Fibroblast of lung (primary cell): ENCODE data around the gene WWOX. TPM values are rescaled to one million over a fixed set of nuclear protein-coding genes. Genes with fewer than 3 reads are reported as not detected.

Source experiments
- DNase-seq, 2 donors: peaks; one replicate each; pipeline versions ENCODE4 v3.0.0 to v3.0.0-alpha.2; 2010; ENCODE audit warnings: low read depth in 2 of 2
- H2AFZ ChIP-seq: 2 replicates; pipeline ENCODE4 v1.5.1; 2012; ENCODE audit warnings: low read length, control low read depth, inconsistent platforms
- H3K27ac ChIP-seq: 2 replicates; pipeline ENCODE4 v1.5.1; 2011; ENCODE audit warnings: low read length, control low read depth; ENCODE audit not compliant: insufficient read depth
- H3K27me3 ChIP-seq: 2 replicates; pipeline ENCODE4 v1.5.1; 2011; ENCODE audit warnings: mild to moderate bottlenecking, low read length; ENCODE audit not compliant: control insufficient read depth, insufficient read depth
- H3K36me3 ChIP-seq: 2 replicates; pipeline ENCODE4 v1.5.1; 2011; ENCODE audit warnings: low read length; ENCODE audit not compliant: control insufficient read depth, insufficient read depth
- H3K4me1 ChIP-seq: 2 replicates; pipeline ENCODE4 v1.5.1; 2011; ENCODE audit warnings: low read length; ENCODE audit not compliant: control insufficient read depth, insufficient read depth; ENCODE audit errors: extremely low read depth
- H3K4me2 ChIP-seq: 2 replicates; pipeline ENCODE4 v1.5.1; 2011; ENCODE audit warnings: low read length, control low read depth; ENCODE audit not compliant: insufficient read depth; ENCODE audit errors: extremely low read depth
- H3K4me3 ChIP-seq, 4 experiments: fragments of 200-600 bp in 1 of 4; sonication (generic) in 1 of 4; replicated peaks in 1 of 4; 2 replicates each; pipeline ENCODE4 v1.5.1; 2011 to 2016; ENCODE audit warnings: low read length in 4 of 4, low read depth in 3 of 4, mild to moderate bottlenecking in 3 of 4, control low read depth in 2 of 4, inconsistent platforms in 1 of 4, mixed read lengths in 1 of 4; ENCODE audit not compliant: insufficient read depth in 1 of 4; ENCODE audit errors: control extremely low read depth in 1 of 4
- H3K79me2 ChIP-seq: 2 replicates; pipeline ENCODE4 v1.5.1; 2012; ENCODE audit warnings: mild to moderate bottlenecking, low read length, inconsistent platforms; ENCODE audit not compliant: control insufficient read depth, insufficient read depth
- H3K9ac ChIP-seq: 2 replicates; pipeline ENCODE4 v1.5.1; 2011; ENCODE audit warnings: mild to moderate bottlenecking, low read length, control low read depth; ENCODE audit not compliant: insufficient read depth
- H3K9me3 ChIP-seq: 2 replicates; pipeline ENCODE4 v1.5.1; 2012; ENCODE audit warnings: low read depth, low read length; ENCODE audit not compliant: control insufficient read depth, insufficient read depth
- H4K20me1 ChIP-seq: 2 replicates; pipeline ENCODE4 v1.5.1; 2011; ENCODE audit warnings: low read length; ENCODE audit not compliant: control insufficient read depth, insufficient read depth; ENCODE audit errors: extremely low read depth
- EZH2 ChIP-seq: IDR thresholded peaks from 2 replicates; pipeline ENCODE4 v1.5.1; 2012; ENCODE audit warnings: low read length, control low read depth, mild to moderate bottlenecking; ENCODE audit errors: missing control alignments
- polyA plus RNA-seq, 2 donors: library from polyadenylated mRNA; depleted of rRNA in 1 of 2; stranded (reverse) in 1 of 2; unstranded in 1 of 2; fragments of >200 nt; gene quantifications; 2 replicates each; pipeline ENCODE4 v1.2.1, GENCODE V29; 2011 to 2012; ENCODE audit warnings: missing spikeins in 1 of 2
- total RNA-seq: library from RNA; depleted of rRNA; stranded (reverse); fragments of >200 nt; gene quantifications from 2 replicates; pipeline ENCODE4 v1.2.1, GENCODE V29; 2014
- TF ChIP-seq, protein P1 (sequence below), 2 donors: IDR thresholded peaks in 1 of 2; conservative IDR thresholded peaks in 1 of 2; 1 replicate in 1 of 2; 2 replicates in 1 of 2; pipeline ENCODE4 v1.5.1; 2011 to 2012; ENCODE audit warnings: low read length in 2 of 2, control low read depth in 1 of 2, inconsistent platforms in 1 of 2, low read depth in 1 of 2, mild to moderate bottlenecking in 1 of 2

WWOX gene
- total and polyA plus RNA-seq, 2 donors (not counting 1 experiment from before 2014, with no cell fraction given) = 5.6 to 16.3 TPM

DNA sequence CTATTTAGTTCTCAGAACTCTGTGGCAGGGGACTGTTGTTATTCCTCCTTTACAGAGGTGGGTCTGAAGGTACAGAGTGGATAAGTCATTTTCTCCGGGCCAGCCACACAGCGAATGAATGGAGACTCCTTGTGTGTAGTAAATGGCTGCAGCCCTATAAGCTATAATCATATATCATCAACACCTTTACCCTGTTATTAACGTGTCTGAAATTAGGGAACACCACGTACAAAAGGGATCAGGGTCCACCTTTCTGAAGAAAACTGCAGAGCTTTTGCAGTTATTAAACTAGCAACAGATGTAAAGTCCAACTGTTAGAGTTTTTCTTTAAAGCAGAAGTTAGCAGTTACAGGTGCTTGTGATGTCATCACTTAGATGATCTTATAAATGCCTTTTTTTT, 804.4 kb downstream of the WWOX start:
- Histone ChIP-seq H3K9me3 (no peaks in the 10 kb centered on the region), H3K4me2 (no peak overlapping the region), H2AFZ (no peak overlapping the region), H3K79me2 (no peaks in the 10 kb centered on the region), H4K20me1 (no peaks in the 10 kb centered on the region), H3K4me3 (no peak overlapping the region), H3K27me3 (no peaks in the 10 kb centered on the region), H3K27ac (no peak overlapping the region), H3K9ac (no peak overlapping the region), H3K36me3 (no peaks in the 10 kb centered on the region), H3K4me1 (no peaks in the 10 kb centered on the region)
- no peak for DNase-seq
- TF ChIP-seq, protein P1, sequence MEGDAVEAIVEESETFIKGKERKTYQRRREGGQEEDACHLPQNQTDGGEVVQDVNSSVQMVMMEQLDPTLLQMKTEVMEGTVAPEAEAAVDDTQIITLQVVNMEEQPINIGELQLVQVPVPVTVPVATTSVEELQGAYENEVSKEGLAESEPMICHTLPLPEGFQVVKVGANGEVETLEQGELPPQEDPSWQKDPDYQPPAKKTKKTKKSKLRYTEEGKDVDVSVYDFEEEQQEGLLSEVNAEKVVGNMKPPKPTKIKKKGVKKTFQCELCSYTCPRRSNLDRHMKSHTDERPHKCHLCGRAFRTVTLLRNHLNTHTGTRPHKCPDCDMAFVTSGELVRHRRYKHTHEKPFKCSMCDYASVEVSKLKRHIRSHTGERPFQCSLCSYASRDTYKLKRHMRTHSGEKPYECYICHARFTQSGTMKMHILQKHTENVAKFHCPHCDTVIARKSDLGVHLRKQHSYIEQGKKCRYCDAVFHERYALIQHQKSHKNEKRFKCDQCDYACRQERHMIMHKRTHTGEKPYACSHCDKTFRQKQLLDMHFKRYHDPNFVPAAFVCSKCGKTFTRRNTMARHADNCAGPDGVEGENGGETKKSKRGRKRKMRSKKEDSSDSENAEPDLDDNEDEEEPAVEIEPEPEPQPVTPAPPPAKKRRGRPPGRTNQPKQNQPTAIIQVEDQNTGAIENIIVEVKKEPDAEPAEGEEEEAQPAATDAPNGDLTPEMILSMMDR (conservative IDR thresholded peaks at IDR 0.05 in 1 of 2, IDR thresholded peaks at IDR 0.05 in 1 of 2; ENCODE audit: low read depth in 1 of 2, low read length in 2 of 2) = no peak
- no peak for TF ChIP-seq EZH2

DNA sequence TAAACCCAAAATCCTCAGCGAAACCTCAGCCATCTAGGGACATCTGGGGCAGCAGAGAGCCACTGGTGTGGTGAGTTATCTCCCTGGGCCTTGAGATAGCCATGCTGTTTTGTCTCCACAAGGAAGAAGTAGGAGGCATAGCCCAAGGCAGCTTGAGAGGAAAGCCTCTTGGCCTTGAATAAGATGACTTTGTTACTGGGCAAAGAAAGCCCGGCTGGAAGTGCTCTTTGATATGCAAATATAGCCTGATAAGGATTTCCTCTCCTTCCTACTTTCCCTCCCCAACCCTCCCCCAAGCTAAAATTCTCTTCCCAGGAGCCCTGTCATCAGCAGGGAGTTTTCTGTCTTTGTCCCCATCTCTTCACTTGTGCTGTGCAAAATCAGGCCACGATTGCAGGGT, 806.7 kb downstream of the WWOX start:
- no peaks in the 10 kb centered on the region for H3K79me2 ChIP-seq
- H3K27me3 ChIP-seq = no peaks in the 10 kb centered on the region
- no peaks in the 10 kb centered on the region for H3K4me1 ChIP-seq
- H3K4me2 ChIP-seq = no peak overlapping the region
- H3K36me3 ChIP-seq = no peaks in the 10 kb centered on the region
- H3K4me3 ChIP-seq = no peak overlapping the region
- H3K27ac ChIP-seq = no peak overlapping the region
- no peak overlapping the region for H2AFZ ChIP-seq
- H3K9ac ChIP-seq = no peak overlapping the region
- H4K20me1 ChIP-seq = no peaks in the 10 kb centered on the region
- TF ChIP-seq, protein P1 (conservative IDR thresholded peaks at IDR 0.05 in 1 of 2, IDR thresholded peaks at IDR 0.05 in 1 of 2; ENCODE audit: low read depth in 1 of 2, low read length in 2 of 2) = no peak
- no peak for TF ChIP-seq EZH2
- no peaks in the 10 kb centered on the region for H3K9me3 ChIP-seq
- no peak for DNase-seq

DNA sequence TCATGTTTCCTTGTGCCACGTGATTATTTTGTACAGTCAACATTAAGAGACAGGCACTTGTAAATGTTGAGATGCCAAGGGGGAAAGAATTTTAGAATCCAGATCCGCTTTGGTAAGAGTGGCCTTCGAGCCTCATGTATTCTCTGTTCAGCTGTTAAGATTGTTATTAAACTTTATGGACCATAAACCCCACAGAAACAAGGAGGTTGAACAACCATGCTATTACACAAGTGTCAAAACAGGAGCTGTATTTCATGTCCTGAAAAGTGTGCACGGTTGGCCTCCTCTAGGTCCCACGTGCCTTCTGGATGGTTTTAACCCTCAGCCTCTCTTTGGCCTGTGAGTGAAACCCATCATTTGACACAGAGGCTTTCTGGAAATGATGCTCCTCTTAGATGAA, 809.8 kb downstream of the WWOX start:
- Histone ChIP-seq H3K36me3 (no peaks in the 10 kb centered on the region), H3K9me3 (no peaks in the 10 kb centered on the region), H3K79me2 (no peaks in the 10 kb centered on the region), H3K4me2 (no peak overlapping the region), H3K27me3 (no peaks in the 10 kb centered on the region), H3K4me3 (no peak overlapping the region), H2AFZ (no peak overlapping the region), H3K4me1 (no peaks in the 10 kb centered on the region), H4K20me1 (no peaks in the 10 kb centered on the region), H3K27ac (no peak overlapping the region), H3K9ac (no peak overlapping the region)
- TF ChIP-seq, protein P1 (conservative IDR thresholded peaks at IDR 0.05 in 1 of 2, IDR thresholded peaks at IDR 0.05 in 1 of 2; ENCODE audit: low read depth in 1 of 2, low read length in 2 of 2) = no peak
- no peak for TF ChIP-seq EZH2
- DNase-seq = no peak
